Activated T-cell treated with anti-CD3 and anti-CD28 coated beads for 4 hours (primary cell): ENCODE data around the gene SLC37A1.

ENCODE experiments used
- DNase-seq: peaks from one replicate; pipeline ENCODE4 v3.0.0-alpha.2; 2020

Gene SLC37A1

DNA sequence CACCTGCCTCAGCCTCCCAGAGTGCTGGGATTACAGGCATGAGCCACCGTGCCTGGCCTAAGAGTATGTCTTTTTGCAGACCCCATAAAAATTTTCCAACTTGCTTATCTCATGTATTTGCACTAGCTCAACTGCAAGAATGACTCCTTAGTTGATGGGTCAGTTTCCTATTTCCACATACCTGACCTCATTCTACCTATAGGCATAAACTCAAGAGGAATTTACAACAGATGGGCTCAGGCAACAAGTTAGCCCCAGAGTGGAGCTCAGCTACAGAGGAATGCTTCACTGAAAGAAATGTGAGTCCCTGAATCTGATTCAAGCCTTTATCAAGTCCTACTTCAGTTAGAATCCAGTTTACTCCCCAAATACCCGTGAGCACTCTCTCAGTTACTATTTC, 5.3 kb upstream of the SLC37A1 start:
- DNase-seq, result no peak

DNA sequence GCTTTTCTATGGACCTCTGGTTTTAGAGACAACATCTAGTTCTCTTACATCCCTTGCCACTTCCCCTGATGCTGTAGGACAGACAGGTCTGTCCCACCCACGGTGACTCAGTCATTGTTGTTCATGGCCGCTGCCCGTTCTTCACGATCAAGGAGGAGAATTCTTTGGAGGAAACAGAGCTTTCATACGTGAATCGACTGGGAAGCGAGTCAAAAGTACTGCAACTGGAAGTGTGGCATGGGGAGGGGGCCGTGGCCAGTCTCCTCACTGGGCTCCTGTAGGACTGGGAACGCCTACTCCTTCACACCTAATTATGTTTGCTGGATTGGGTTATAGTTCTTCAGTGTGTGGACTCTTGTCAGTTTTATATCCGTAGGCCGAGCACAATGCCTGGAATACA, 4.4 kb upstream of the SLC37A1 start:
- no peak for DNase-seq

DNA sequence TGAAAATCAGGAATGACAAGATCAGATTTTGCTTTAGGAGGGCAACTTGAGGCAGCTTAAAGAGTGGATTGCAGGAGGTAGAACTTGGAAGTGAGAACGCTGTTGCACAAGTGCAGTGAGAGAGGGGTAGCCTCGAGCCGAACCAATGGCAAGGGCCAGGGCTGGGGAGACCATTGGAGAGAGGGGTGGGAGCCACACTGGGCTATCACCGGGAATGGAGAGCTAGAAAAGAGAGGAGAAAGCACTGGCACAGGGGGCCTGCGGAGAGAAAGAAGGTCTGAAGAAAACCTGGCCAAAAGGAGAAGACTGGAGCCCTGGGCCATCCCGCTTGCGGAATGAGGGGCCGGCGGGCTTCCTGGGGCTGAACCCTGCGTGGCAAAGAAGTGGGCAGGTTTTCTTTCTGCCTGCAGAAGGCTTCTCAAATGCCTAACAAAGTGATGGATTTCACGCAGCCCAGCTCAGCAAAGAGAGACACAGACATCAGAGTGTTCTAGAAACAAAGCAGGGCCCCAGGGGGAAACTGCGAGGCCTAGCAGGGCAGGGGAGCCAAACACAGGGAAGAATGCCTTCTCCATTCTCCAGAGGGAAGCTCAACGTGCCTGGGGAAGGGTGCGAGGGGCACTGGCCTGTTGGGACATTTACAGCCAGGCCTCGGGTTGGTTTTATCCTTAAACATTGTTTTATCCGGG, 1.2 kb upstream of the SLC37A1 start:
- no peak for DNase-seq

DNA sequence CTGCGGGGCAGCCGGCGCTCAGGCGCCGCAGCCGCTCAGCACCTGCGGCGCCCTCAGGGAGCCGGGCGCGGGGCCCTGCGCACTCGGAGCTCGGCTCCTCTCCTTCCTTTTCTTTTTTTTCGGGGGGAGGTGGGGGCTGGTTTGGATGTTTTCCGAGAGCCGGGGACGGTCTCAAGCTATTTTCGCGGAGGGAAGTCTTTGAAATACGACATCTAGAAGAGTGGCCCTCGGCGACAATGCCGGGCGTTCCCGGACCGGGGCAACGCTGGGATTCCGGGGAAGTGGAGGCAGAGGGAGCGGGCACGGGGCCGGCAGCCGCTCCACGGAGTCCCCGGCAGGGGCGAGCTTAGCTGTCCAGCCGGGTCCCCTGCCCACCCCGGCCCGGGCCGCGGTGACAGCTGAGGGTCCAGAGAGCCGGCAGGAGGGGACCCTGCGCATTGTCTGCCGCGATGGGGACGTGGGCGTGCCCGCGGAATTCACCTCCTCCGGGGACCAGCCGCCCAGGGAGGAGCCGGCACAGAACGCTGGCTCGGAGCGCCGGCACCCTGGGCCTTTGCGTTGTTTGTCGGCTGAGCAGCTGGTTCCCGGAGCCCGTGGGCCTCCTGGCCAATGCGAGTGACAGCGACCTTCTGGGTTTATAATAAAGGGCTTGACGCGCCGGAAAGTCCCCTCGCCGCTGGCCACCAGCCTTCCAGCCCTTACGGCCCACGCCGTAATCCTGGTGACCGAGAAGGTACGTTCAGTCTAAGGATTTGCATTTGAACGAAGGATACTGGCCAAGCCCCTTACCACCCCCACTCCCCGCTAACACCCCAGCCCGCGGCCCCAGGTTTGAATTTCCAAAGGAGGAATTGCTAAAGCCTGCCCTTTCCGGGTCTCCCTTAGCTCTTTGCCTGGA, 582 bp downstream of the SLC37A1 start:
- peak; percentile 57 for DNase-seq

DNA sequence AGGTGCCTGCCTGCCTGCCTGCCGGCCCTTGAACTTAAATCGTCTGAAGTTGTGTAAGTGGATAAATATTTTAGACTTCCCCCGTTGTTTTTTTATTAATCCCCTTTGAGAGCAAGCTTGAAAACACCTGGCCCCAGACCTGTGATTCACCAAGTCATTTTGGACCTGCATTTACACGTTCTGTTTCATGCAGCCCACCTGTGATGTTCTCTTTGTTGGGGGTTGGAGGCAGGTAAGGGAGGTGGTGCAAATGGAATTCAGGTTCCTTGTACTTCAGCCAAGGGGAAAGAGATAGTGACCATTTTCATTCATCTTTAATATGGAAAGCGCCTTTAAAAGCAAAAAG, 1.2 kb downstream of the SLC37A1 start:
- DNase-seq, result no peak

DNA sequence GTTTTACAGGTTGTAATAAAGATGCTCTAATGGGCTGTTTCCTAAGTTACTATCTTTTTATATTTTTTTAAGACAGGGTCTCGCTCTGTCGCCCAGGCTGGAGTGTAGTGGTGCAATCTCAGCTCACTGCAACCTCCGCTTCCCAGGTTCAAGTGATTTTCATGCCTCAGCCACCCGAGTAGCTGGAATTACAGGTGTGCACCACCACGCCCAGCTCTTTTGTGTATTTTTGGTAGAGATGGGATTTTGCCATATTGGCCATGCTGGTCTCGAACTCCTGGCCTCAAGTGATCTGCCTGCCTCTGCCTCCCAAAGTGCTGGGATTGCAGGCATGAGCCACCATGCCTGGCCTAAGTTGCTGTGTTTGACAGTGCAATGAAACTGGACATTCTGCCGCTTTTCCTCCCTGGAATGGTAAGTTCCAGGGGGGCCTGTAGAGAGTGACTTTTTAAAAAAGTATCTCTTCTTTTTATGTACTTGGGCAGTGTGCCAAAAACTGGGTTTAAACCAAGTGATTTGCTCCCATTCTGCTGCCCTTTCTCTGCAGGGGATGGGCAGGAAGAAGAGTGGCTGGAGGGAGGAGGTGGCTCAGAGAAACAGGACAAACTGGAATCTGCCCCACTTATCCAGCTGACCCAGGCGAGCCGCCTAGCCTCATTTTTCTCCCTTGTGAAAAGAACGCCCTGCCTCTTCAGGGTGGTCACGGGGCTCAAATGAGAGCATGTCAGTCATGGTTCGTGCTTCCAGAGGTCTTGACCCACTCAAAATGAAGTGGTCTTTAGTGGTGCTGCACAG, 2.3 kb downstream of the SLC37A1 start:
- DNase-seq, result no peak

DNA sequence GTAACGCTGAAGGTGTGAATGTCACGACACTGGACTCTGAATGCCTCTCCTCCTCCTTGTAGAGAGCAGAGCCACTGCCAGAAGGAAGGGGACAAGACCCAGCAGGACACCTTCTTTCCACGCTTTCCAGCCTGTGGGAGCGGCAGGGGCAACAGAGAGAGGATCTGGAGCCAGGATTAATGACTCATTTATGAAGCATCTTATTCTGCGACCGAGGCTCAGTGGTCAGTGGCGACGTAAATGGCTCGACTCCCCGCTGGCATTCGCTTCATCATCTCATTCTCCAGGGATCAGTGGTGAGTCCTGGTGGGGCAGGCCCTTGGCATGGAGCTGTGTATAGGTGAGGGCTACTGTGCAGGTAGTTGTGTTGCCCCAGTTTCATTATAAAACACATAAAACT, 4.6 kb downstream of the SLC37A1 start:
- DNase-seq, result no peak

DNA sequence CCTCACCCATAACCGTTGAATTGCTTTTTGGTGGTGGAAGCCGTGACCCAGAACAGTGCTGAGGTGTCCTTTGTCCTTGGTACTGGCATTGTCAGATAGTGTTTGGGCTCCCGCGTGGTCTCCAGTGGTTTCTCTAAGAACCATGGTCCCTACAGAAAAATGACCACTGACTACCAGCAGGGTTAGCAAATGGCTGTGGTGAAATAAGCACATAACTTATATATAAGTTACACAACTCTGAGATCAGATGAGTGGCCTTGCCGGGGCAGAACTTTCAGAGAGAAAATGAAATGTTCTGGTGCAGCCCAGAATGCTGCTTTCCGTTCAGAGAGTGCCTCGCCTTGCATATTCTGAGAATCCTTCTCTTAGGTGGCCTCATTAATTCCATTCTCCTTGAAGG, 5.0 kb downstream of the SLC37A1 start:
- no peak for DNase-seq

DNA sequence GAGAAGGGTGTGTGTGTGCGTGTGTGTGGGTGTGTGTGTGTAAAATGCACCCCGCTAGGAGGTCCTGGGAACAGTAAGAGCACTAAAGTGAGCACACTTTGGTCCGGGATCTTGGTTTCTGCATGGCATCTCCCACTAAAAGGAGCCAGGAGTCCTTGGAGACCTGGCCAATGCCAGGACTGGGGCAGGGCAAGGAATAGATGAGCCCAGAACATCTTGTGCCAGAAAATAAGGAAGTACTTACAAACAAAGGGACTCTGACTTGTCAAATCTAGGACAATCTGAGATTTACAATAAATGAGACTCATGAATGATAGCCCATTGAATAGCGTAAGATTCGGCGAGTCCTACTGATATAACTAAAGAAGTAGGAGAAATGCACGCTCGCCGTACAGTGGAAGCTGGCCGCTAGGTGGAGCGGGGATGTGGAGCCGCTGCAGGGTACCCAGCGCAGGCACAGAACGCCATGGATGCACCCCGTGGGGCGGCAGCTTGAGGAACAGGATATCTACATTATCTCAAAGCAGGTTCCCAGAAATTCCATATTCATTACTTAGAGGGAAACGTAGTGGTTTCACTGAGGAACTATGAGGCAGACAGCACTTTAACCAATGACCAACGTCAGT, 7.1 kb downstream of the SLC37A1 start:
- no peak for DNase-seq

DNA sequence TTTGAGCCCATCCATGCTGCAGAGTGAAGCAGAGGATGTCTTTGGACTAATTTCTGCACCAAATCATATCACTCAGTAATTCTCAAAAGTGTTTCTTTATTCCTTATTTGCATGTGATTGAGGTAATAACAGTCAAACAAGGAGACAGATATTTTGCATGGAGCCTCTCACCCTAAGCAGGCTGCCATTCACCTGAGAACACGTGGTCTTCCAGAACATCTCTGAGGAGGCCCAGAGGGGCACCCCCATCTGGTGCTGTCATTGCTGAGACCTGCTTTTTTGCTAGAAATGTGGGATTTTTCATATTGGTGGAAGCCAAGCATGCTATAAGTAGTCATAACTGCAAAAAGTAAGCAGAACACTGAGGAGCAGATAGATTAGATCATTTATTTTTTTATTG, 7.7 kb downstream of the SLC37A1 start:
- DNase-seq, result no peak

DNA sequence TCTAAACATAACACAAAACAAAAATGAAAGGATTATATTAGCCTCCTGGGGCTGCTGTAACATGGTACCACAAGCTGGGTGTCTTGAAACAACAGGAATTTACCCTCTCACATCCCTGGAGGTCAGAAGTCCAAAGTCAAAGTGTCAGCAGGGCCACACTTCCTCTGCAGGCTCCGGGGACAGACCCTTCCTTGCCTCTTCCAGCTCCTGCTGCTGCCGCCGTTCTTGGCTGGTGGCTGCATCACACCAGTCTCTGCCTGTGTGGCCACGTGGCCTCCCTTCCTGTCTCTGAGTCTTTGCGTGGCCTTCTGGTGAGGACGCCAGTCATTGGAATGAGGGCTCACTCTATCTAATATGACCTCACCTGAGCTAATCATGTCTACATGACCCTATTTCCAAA, 8.2 kb downstream of the SLC37A1 start:
- DNase-seq, result no peak

DNA sequence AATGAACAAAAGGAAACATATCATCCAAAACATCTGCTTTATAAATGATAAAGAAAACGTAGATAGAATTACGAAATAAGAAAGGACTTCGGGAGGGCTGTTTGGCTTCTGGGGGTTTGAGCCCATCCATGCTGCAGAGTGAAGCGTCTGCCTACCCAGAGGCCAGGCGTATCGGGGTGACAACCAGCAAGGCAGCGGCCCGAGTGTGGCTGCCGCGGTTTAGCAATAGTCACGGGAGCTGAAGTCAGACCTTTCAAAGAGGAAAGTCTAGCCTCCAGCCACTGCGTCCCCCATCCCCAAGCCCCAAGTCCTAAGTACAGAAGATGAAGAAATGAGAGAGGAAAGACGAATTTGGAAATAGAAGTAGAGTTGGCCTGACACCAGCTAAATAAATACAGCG, 8.6 kb downstream of the SLC37A1 start:
- DNase-seq, result no peak

DNA sequence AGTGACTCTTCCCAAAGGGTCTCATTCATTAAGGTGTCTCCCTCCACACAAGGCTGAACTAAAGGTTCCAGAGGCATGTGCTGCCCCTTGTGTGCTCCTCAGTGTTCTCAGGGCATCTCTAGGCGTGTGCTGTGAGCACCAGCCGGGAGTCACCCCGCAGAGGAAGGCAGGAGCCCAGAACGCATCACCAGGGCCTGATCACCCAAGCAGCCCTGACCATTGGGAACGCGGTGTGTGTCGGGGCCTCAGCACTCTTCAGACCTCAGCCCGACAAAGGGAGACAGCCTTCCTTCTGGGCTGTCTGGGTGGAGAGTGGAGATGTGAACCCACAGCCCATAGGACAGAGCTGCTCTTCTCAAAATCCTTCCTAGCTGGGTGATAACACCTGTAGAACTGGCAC, 9.1 kb downstream of the SLC37A1 start:
- DNase-seq, result no peak

DNA sequence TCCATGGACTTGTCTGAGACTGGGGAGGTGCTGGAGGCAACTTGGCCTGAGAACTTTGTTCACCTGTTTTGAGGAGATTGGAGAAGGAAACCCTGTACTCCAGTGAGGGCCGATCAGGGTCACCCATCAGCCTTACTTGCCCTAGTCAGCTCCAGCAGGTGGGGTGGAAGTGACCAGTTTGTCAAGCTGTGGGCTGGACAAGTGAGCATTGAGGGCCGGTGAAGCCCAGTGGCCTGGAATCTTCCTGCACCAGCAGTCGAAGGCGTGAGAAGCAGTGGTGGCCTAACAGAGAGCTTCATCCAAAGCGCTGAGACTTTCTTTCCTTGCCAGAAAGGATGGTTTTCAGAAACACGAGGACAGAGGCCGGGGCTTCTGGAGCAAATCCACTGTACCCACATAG, 9.6 kb downstream of the SLC37A1 start:
- DNase-seq, result no peak

DNA sequence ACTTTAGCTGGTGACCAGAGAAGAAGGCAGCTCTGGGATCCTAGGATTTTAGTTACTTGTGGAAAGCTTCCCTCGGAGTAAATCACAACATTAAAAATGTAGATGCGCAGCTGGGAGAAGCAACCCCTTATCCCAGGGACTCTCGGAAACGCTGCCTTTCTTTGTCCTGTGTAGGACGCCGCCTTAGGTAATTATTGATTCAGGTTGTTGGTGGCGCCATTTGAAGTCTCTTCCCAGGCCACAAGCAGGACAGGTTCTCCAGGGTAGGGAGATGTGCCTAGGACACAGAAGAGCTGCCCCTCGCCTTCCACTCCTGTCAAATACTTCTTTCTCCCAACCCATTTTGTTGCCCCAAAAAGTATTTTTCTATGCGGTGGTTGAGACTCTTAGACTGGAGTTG, 10.3 kb downstream of the SLC37A1 start:
- DNase-seq, result no peak

DNA sequence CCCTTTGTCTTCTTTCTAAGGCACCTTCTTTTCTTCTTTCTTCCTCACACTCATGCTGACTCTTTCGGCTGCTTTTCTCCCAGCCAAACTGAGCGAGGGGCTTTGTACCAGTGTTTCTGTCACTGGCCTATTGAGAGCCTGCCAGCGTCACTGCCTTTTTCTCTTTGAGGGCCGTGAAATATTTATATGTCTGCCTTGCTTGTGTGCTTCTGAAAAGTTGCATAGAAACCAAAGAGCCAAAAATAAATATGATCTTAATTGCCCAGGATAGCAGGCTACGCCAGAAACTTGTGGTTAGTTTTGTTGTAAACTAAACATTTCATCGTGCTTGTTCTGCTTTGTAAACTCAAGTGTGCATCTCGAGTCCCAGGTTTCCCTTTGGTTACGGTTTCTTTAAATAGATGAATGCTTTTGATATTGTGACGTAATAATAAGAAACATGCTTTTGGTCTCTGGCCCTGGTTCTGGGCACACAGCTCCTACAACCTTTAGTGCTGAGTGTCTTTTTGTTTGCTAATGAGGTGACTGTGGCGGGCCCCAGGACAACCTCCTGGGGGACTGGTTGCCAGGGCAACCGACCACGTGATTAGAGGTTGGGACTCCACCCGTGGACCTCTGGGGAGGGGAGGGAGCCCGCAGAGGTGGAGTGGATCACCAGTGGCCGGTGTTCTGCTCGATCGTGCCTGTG, 10.8 kb downstream of the SLC37A1 start:
- DNase-seq, result no peak

DNA sequence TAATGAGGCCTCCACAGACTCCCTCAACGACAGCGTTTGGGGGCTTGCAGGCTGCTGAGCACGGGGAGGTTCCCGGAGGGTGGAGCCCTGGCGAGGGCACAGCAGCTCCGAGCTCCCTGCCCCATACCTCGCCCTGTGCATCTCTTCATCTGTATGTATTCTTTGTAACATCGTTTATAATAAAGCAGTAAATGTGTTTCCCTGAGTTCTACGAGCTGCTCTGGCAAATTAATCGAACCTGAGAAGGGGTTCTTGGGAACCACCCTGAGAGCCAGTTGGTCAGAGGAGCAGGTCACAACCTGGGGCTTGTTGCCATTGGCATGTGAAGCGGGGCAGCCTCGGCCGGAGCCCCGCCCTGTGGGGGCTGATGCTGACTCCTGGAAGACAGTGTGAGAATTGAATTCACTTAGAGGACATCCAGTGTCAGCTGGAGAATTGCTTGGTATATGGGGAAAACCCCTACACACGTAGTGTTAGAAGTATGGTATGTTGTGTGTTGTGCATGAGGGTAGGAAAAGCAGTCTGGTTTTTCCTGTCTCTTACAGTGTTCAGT, 11.5 kb downstream of the SLC37A1 start:
- DNase-seq, result no peak

DNA sequence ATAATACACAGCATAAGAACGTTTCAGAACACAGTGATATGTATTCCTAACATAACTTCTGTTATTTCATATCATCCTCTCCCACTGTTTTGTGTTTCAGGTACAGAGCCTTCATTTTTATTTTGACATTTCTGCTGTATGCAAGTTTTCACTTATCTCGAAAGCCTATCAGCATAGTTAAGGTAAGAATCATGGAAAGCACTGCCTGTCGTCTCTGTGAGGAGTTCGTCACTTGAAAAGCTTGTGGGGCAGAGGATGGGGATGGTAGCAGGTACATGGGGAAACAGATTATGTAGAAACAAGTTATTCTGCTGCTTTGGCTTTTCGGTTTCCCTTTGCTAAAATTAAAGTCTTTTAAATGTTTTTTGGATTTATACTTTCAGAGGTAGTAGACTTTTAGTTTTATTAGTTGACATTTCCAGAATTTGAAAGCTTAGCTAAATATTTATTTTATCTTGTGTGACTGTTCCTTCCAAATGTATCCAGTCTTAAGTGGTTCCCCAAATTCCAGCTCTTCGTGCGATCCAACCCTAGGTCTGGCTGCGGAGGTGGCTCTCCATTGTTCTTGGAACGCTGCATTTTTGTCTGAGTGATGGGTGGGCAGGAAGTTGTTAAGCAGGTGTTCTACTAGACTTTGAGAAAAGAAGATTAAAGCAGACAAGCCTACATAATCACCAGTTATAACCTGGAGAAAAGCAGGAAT, 12.2 kb downstream of the SLC37A1 start:
- no peak for DNase-seq

DNA sequence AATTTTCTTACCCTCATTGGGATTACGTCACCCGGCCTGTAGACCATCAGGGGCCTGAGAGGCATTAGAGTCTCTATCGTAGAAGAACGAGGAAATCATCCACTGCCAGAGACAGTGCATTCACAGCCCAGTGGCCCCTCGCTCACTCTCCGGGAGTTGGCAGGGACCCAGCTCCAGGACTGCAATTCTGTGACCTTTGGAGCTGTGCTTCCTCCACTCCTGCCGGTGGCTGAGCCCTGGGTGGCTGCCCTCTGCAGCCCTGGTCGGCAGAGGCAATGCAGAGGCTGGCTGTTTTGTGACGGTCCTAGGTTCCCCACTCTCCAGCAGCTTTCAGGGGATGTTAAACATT, 12.7 kb downstream of the SLC37A1 start:
- DNase-seq, result no peak

DNA sequence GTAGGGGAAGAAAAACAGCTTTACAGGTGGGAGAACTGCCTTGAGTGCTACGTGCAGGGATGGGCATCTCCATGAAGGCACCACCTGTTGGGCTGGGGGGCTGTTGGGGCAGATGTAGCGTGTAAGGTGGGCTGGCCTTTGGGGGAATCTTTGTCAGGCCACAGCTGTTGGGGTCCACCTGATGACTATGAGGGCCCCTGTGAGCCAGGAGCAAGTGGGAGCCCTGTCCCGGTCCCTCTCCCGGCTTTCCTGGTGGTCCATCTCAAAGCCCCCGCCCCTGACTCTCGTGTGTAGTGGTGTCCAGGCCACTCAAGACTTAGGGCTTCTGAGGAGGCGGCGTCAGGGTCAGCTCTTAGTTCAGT, 13.5 kb downstream of the SLC37A1 start:
- DNase-seq, result no peak

DNA sequence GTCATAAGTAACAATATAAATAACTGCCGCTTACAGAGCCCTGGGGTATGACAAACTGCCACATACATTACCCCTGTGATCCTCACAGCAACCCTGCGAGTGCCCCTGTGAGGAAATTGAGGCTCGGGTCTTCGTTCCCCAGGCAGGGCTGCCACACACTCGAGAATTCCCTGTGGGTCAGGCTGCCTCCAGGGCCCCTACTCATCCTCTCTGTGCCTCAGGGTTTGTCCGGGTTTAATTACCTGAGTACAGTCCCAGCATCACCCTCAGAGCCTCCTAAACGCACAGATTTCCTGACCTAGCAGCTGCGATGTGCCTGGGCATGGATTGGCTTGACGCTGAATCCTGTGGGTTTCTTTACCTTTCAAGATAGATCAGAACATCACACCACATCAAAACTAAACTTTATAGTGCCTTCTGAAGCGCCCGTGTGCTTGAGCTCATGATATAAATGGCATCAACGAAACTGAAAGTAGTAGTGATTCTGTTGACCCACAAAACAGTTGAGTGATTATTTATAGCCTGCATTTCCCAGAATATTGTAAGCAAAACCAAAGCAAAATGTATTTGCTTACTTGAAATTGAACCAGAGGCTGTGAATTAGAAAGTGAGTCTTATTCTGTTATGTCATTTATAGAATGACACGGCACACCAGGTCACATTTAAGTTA, 14.0 kb downstream of the SLC37A1 start:
- DNase-seq, result no peak

DNA sequence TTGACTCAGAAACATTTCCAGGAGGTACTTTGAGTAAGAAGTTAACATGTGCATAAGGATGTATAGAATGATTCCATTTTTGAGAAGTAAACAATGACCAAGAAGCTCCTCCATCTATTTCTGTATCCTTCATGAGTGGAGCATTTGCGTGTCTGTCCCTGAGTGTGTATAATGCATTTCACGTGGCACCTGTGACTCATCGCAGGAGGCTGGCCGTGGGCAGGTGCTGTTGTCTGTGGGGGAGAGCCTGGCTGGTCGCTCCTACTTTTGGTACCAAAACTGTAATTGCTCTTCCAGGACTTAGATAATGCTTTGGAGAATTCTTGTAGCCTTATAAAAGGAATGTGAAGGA, 16.5 kb downstream of the SLC37A1 start:
- no peak for DNase-seq
